Endodermal cell (in vitro differentiated cells): Measurements from ENCODE around the gene CROCC2. TPM values are rescaled to one million over a fixed set of nuclear protein-coding genes. Genes with fewer than 3 reads are reported as not detected.

Source experiments
- DNase-seq: peaks from one replicate; pipeline ENCODE4 v3.0.0-alpha.2; 2017
- H3K27ac ChIP-seq: 2 replicates; pipeline ENCODE4 v1.5.1; 2013; ENCODE audit warnings: mild to moderate bottlenecking, low read depth, low read length, moderate library complexity
- H3K27me3 ChIP-seq: 2 replicates; pipeline ENCODE4 v1.6.1; 2013; ENCODE audit warnings: mild to moderate bottlenecking, low read length, moderate library complexity; ENCODE audit not compliant: insufficient read depth, control insufficient read depth, poor library complexity, severe bottlenecking
- H3K36me3 ChIP-seq: 2 replicates; pipeline ENCODE4 v1.7.0; 2013; ENCODE audit warnings: mild to moderate bottlenecking, low read length, moderate library complexity; ENCODE audit not compliant: control insufficient read depth, insufficient read depth
- H3K4me1 ChIP-seq: one replicate; pipeline ENCODE4 v1.7.0; 2013; ENCODE audit warnings: low read length; ENCODE audit not compliant: control insufficient read depth, insufficient read depth
- H3K4me3 ChIP-seq: 2 replicates; pipeline ENCODE4 v1.5.1; 2013; ENCODE audit warnings: mild to moderate bottlenecking, low read length, moderate library complexity
- H3K9ac ChIP-seq: 2 replicates; pipeline ENCODE4 v1.6.1; 2013; ENCODE audit warnings: mild to moderate bottlenecking, low read length, moderate library complexity; ENCODE audit not compliant: poor library complexity, severe bottlenecking; ENCODE audit errors: extremely low read depth
- H3K9me3 ChIP-seq: 2 replicates; pipeline ENCODE4 v1.6.1; 2013; ENCODE audit warnings: mild to moderate bottlenecking, low read length, moderate library complexity; ENCODE audit not compliant: control insufficient read depth
- H3K27ac Mint-ChIP-seq: 2 replicates; pipeline ENCODE4 v1.8.0; 2020; ENCODE audit warnings: mixed read lengths
- H3K27me3 Mint-ChIP-seq: 2 replicates; pipeline ENCODE4 v1.8.0; 2021; ENCODE audit warnings: mild to moderate bottlenecking, mixed read lengths; ENCODE audit not compliant: insufficient read depth
- H3K36me3 Mint-ChIP-seq: 2 replicates; pipeline ENCODE4 v1.8.0; 2020; ENCODE audit warnings: low read depth, mixed read lengths
- H3K4me1 Mint-ChIP-seq: 2 replicates; pipeline ENCODE4 v1.8.0; 2020; ENCODE audit warnings: mixed read lengths
- H3K4me3 Mint-ChIP-seq: 2 replicates; pipeline ENCODE4 v1.8.0; 2020; ENCODE audit warnings: mild to moderate bottlenecking, moderate library complexity, mixed read lengths
- H3K9me3 Mint-ChIP-seq: 2 replicates; pipeline ENCODE4 v1.8.0; 2020; ENCODE audit warnings: mild to moderate bottlenecking, mixed read lengths
- CTCF ChIP-seq: fragments of 200-600 bp; sonication (generic); conservative IDR thresholded peaks from 2 replicates; pipeline ENCODE4 v1.5.0; 2021; ENCODE audit warnings: antibody characterized with exemption, mild to moderate bottlenecking
- WGBS, 2 experiments: methylation state at CpG; one replicate each; pipeline versions ENCODE4 v1.1.5 to v1.1.7; 2013; ENCODE audit warnings: missing lambda C conversion rate in 2 of 2, mixed read lengths in 1 of 2; ENCODE audit not compliant: insufficient coverage in 1 of 2, insufficient read length in 1 of 2; 5-methylcytosine and 5-hydroxymethylcytosine counted together
- total RNA-seq, 2 donors: library from RNA; stranded (reverse); fragmentation: NEBNext Ultra II Directional in 1 of 2; extraction: Animal tissue kit (Norgen Biotek cat#: 25700) in 1 of 2; gene quantifications; 2 replicates in 1 of 2; 3 replicates in 1 of 2; pipeline ENCODE4 v1.2.1, GENCODE V29; 2021

Gene CROCC2
- total RNA-seq, 2 donors from 2014 or later, result not detected

GRCh38 chr2:240988571-240989271 is 82.6 kb downstream of the CROCC2 start:
- Histone ChIP-seq H3K36me3 (no peaks in the 10 kb centered on the region), H3K9me3 (no peaks in the 10 kb centered on the region), H3K27ac (no peak overlapping the region), H3K4me1 (no peaks in the 10 kb centered on the region), H3K9ac (no peak overlapping the region), H3K27me3 (peaks cover 3% of the 10 kb centered on the region), H3K4me3 (no peak overlapping the region)
- TF ChIP-seq CTCF, result no peak
- WGBS, 2 experiments, result 89 to 95% methylated on average over 4 to 6 of the region's 6 CpGs
- H3K27ac Mint-ChIP-seq, result no peak overlapping the region
- peaks cover 3% of the 10 kb centered on the region for H3K27me3 Mint-ChIP-seq
- H3K36me3 Mint-ChIP-seq, result no peaks in the 10 kb centered on the region
- H3K4me1 Mint-ChIP-seq, result no peaks in the 10 kb centered on the region
- no peaks in the 10 kb centered on the region for H3K9me3 Mint-ChIP-seq
- DNase-seq, result no peak
- no peak overlapping the region for H3K4me3 Mint-ChIP-seq

GRCh38 chr2:240989451-240990265 is 83.5 kb downstream of the CROCC2 start:
- Histone ChIP-seq H3K36me3 (no peaks in the 10 kb centered on the region), H3K4me1 (no peaks in the 10 kb centered on the region), H3K27ac (no peak overlapping the region), H3K9me3 (no peaks in the 10 kb centered on the region), H3K9ac (no peak overlapping the region), H3K27me3 (no peaks in the 10 kb centered on the region), H3K4me3 (no peak overlapping the region)
- no peaks in the 10 kb centered on the region for H3K9me3 Mint-ChIP-seq
- H3K4me3 Mint-ChIP-seq, result no peak overlapping the region
- DNase-seq, result peak; percentile 81
- H3K27me3 Mint-ChIP-seq, result no peaks in the 10 kb centered on the region
- H3K36me3 Mint-ChIP-seq, result no peaks in the 10 kb centered on the region
- peak; percentile 87 for TF ChIP-seq CTCF
- H3K27ac Mint-ChIP-seq, result no peak overlapping the region
- WGBS, 2 experiments, result 74 to 83% methylated on average over 12 to 17 of the region's 17 CpGs
- no peaks in the 10 kb centered on the region for H3K4me1 Mint-ChIP-seq

- 93 to 94% methylated on average over 2 of the region's 2 CpGs for WGBS, 2 experiments
- H3K9me3 Mint-ChIP-seq, result no peaks in the 10 kb centered on the region
- no peaks in the 10 kb centered on the region for H3K27me3 Mint-ChIP-seq
Measured at GRCh38 chr2:240990266-240990529, 84.1 kb downstream of the CROCC2 start.

More at GRCh38 chr2:240990266-240990529, 84.1 kb downstream of the CROCC2 start:
- no peaks in the 10 kb centered on the region for H3K36me3 Mint-ChIP-seq
- H3K27ac Mint-ChIP-seq, result no peak overlapping the region
- Histone ChIP-seq H3K9me3 (no peaks in the 10 kb centered on the region), H3K36me3 (no peaks in the 10 kb centered on the region), H3K27ac (no peak overlapping the region), H3K4me1 (no peaks in the 10 kb centered on the region), H3K4me3 (no peak overlapping the region), H3K27me3 (no peaks in the 10 kb centered on the region), H3K9ac (no peak overlapping the region)
- H3K4me1 Mint-ChIP-seq, result no peaks in the 10 kb centered on the region
- TF ChIP-seq CTCF, result no peak
- H3K4me3 Mint-ChIP-seq, result no peak overlapping the region
- DNase-seq, result no peak
